HCT116 (cell line): Measurements from ENCODE around the gene KIF26B.

Source experiments
- EZH2 ChIP-seq: fragments of 200-600 bp; sonication (generic); IDR thresholded peaks from 2 replicates; pipeline ENCODE4 v1.6.1; 2017; ENCODE audit warnings: antibody characterized with exemption, mixed run types
- POLR2A ChIP-seq: IDR thresholded peaks from 2 replicates; pipeline ENCODE4 v1.7.0; 2011; ENCODE audit warnings: borderline replicate concordance; ENCODE audit not compliant: insufficient read depth, insufficient read length; ENCODE audit errors: extremely low read depth
- POLR2AphosphoS5 ChIP-seq: IDR thresholded peaks from 2 replicates; pipeline ENCODE4 v1.6.1; 2011; ENCODE audit warnings: mild to moderate bottlenecking, low read depth, low read length, moderate library complexity
- SRF ChIP-seq: IDR thresholded peaks from 2 replicates; pipeline ENCODE4 v1.6.1; 2012; ENCODE audit warnings: low read depth
- ZFX ChIP-seq: fragments of 450-650 bp; IDR thresholded peaks from 2 replicates; pipeline ENCODE4 v1.6.1; 2017
- TF ChIP-seq, protein P1 (sequence below), 3 experiments: fragments of 200-600 bp in 1 of 3; sonication (generic) in 1 of 3; IDR thresholded peaks in 2 of 3; conservative IDR thresholded peaks in 1 of 3; 2 replicates each; pipeline ENCODE4 v1.5.1; 2012 to 2017; ENCODE audit warnings: low read depth in 2 of 3, low read length in 2 of 3, antibody characterized with exemption in 1 of 3, borderline replicate concordance in 1 of 3, control low read depth in 1 of 3, mild to moderate bottlenecking in 1 of 3, mixed read lengths in 1 of 3, mixed run types in 1 of 3, moderate library complexity in 1 of 3; ENCODE audit not compliant: insufficient read depth in 1 of 3

DNA sequence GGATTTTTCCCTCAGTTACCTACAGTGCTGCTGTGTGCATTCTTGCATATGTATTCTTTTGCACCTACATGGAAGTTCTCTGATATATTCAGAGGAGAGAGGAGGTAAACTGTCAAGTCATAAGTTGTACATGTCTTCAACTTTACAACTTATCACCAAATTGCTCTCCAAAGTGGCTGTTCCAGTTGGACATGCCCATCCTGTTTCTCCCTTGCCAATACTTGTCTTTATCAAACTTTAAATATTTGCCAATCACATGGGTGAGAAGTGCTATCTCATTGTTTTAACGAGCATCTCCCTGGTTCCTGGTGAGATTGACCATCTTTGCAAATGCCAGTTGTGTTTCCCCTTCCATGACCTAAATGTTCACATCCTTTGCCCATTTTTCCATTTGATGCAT, 88.2 kb downstream of the KIF26B start:
- TF ChIP-seq POLR2A: no peak
- no peak for TF ChIP-seq SRF
- TF ChIP-seq EZH2: no peak
- no peak for TF ChIP-seq POLR2AphosphoS5
- TF ChIP-seq, protein P1, sequence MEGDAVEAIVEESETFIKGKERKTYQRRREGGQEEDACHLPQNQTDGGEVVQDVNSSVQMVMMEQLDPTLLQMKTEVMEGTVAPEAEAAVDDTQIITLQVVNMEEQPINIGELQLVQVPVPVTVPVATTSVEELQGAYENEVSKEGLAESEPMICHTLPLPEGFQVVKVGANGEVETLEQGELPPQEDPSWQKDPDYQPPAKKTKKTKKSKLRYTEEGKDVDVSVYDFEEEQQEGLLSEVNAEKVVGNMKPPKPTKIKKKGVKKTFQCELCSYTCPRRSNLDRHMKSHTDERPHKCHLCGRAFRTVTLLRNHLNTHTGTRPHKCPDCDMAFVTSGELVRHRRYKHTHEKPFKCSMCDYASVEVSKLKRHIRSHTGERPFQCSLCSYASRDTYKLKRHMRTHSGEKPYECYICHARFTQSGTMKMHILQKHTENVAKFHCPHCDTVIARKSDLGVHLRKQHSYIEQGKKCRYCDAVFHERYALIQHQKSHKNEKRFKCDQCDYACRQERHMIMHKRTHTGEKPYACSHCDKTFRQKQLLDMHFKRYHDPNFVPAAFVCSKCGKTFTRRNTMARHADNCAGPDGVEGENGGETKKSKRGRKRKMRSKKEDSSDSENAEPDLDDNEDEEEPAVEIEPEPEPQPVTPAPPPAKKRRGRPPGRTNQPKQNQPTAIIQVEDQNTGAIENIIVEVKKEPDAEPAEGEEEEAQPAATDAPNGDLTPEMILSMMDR (IDR thresholded peaks at IDR 0.05 in 2 of 3, conservative IDR thresholded peaks at IDR 0.05 in 1 of 3; ENCODE audit: borderline replicate concordance in 1 of 3, insufficient read depth in 1 of 3, low read depth in 2 of 3, low read length in 2 of 3): no peak
- no peak for TF ChIP-seq ZFX
